Keratinocyte (primary cell): ENCODE results near the gene ANAPC16. TPM values are rescaled to one million over a fixed set of nuclear protein-coding genes. Genes with fewer than 3 reads are reported as not detected.

Source experiments
- DNase-seq: peaks from one replicate; pipeline ENCODE4 v3.0.0-alpha.2; 2011; ENCODE audit warnings: low read depth, missing footprints, low spot score
- FAIRE-seq: peaks from 2 replicates; lab custom pipeline; 2011; peaks lifted over from hg19 to GRCh38; lab: Jason Lieb, UNC
- H2AFZ ChIP-seq: 2 replicates; pipeline ENCODE4 v1.6.0; 2012; ENCODE audit warnings: low read length, control low read depth, inconsistent platforms; ENCODE audit not compliant: control insufficient read depth
- H3K27ac ChIP-seq: 2 replicates; pipeline ENCODE4 v1.5.1; 2011; ENCODE audit warnings: low read length; ENCODE audit not compliant: control insufficient read depth, insufficient read depth
- H3K27me3 ChIP-seq: 3 replicates; pipeline ENCODE4 v1.6.0; 2011; ENCODE audit warnings: low read length; ENCODE audit not compliant: control insufficient read depth, insufficient read depth; ENCODE audit errors: extremely low read depth
- H3K36me3 ChIP-seq, 2 experiments: 2 replicates in 1 of 2; 3 replicates in 1 of 2; pipeline ENCODE4 v1.5.1; 2011; ENCODE audit warnings: low read length in 2 of 2, mild to moderate bottlenecking in 1 of 2; ENCODE audit not compliant: control insufficient read depth in 2 of 2, insufficient read depth in 2 of 2; ENCODE audit errors: extremely low read depth in 1 of 2
- H3K4me1 ChIP-seq: 3 replicates; pipeline ENCODE4 v1.5.1; 2011; ENCODE audit warnings: low read length; ENCODE audit not compliant: control insufficient read depth, insufficient read depth; ENCODE audit errors: extremely low read depth
- H3K4me2 ChIP-seq: 3 replicates; pipeline ENCODE4 v1.6.0; 2011; ENCODE audit warnings: low read depth, low read length; ENCODE audit not compliant: control insufficient read depth, insufficient read depth; ENCODE audit errors: extremely low read depth
- H3K4me3 ChIP-seq, 3 experiments: fragments of 200-600 bp in 1 of 3; sonication (generic) in 1 of 3; 2 replicates in 2 of 3; 3 replicates in 1 of 3; pipeline ENCODE4 v1.5.1; 2011 to 2016; ENCODE audit warnings: low read length in 3 of 3, mild to moderate bottlenecking in 3 of 3, control low read depth in 2 of 3, inconsistent platforms in 1 of 3, low read depth in 1 of 3, mixed read lengths in 1 of 3, mixed run types in 1 of 3, moderate library complexity in 1 of 3; ENCODE audit not compliant: control insufficient read depth in 2 of 3, insufficient read depth in 2 of 3; ENCODE audit errors: extremely low read depth in 1 of 3
- H3K79me2 ChIP-seq: 2 replicates; pipeline ENCODE4 v1.6.0; 2012; ENCODE audit warnings: low read length; ENCODE audit not compliant: control insufficient read depth, insufficient read depth
- H3K9ac ChIP-seq: 3 replicates; pipeline ENCODE4 v1.6.0; 2011; ENCODE audit warnings: low read length; ENCODE audit not compliant: control insufficient read depth, insufficient read depth; ENCODE audit errors: extremely low read depth
- H3K9me1 ChIP-seq: 3 replicates; pipeline ENCODE4 v1.6.0; 2011; ENCODE audit warnings: low read length; ENCODE audit not compliant: control insufficient read depth, insufficient read depth; ENCODE audit errors: extremely low read depth
- H3K9me3 ChIP-seq: 2 replicates; pipeline ENCODE4 v1.5.1; 2012; ENCODE audit warnings: low read depth, low read length; ENCODE audit not compliant: control insufficient read depth
- H4K20me1 ChIP-seq: 3 replicates; pipeline ENCODE4 v1.6.0; 2011; ENCODE audit warnings: low read length; ENCODE audit not compliant: control insufficient read depth, insufficient read depth; ENCODE audit errors: extremely low read depth
- CTCF ChIP-seq, 3 experiments: IDR thresholded peaks in 1 of 3; conservative IDR thresholded peaks in 1 of 3; optimal IDR thresholded peaks in 1 of 3; 2 replicates in 2 of 3; 3 replicates in 1 of 3; pipeline versions ENCODE3 to v1.5.1; 2011; ENCODE audit warnings: low read length in 3 of 3, mild to moderate bottlenecking in 3 of 3, moderate library complexity in 2 of 3, control low read depth in 1 of 3, inconsistent platforms in 1 of 3; ENCODE audit not compliant: insufficient read depth in 2 of 3; ENCODE audit errors: extremely low read depth in 1 of 3
- EZH2 ChIP-seq: IDR thresholded peaks from one replicate; pipeline ENCODE4 v1.6.1; 2012; ENCODE audit warnings: inconsistent platforms, mild to moderate bottlenecking, low read length, moderate library complexity
- dilution Hi-C: fragments of 300-500 bp; cut with MboI; formaldehyde crosslinking; loops from one replicate; pipeline ENCODE4 v1.7.0; 2020; ENCODE audit warnings: low sequenced_read_pairs; ENCODE audit not compliant: extremely low pct_ligation_motif_present
- polyA plus RNA-seq, 5 experiments: library from polyadenylated mRNA; depleted of rRNA in 3 of 5; stranded (reverse) in 3 of 5; stranded (forward) in 1 of 5; unstranded in 1 of 5; fragments of >200 nt; gene quantifications; 1 replicate in 1 of 5; 2 replicates in 3 of 5; 3 replicates in 1 of 5; pipeline versions ENCODE4 v1.2.1 to v1.2.3, GENCODE V29; 2011 to 2012; ENCODE audit warnings: missing spikeins in 2 of 5, low read depth in 1 of 5, low replicate concordance in 1 of 5
- small RNA-seq, 3 experiments: library from RNA; depleted of rRNA; stranded (forward); fragments of <200 nt; gene quantifications; one replicate each; pipeline ENCODE3, GENCODE V24; 2012; ENCODE audit warnings: low read depth in 3 of 3, low replicate concordance in 1 of 3; ENCODE audit not compliant: insufficient read length in 3 of 3

The ANAPC16 gene
- polyA plus RNA-seq, 1 donor (not counting 4 experiments of a cell fraction or from before 2014, with no cell fraction given) = 93.9 TPM

- H3K27me3 ChIP-seq = no peaks in the 10 kb centered on the region
- H4K20me1 ChIP-seq = no peaks in the 10 kb centered on the region
- H3K27ac ChIP-seq = no peak overlapping the region
- no peak for DNase-seq
- no peak overlapping the region for H3K4me2 ChIP-seq
- H3K4me1 ChIP-seq = peaks cover 8% of the 10 kb centered on the region
- H2AFZ ChIP-seq = no peak overlapping the region
- no peak for FAIRE-seq
- no peaks in the 10 kb centered on the region for H3K9me3 ChIP-seq
- H3K4me3 ChIP-seq = no peak overlapping the region
- no peaks in the 10 kb centered on the region for H3K79me2 ChIP-seq
- no peak overlapping the region for H3K9ac ChIP-seq
- no peaks in the 10 kb centered on the region for H3K36me3 ChIP-seq
- TF ChIP-seq EZH2 (no peak), CTCF (optimal IDR thresholded peaks at IDR 0.05 in 1 of 3, IDR thresholded peaks at IDR 0.05 in 1 of 3, conservative IDR thresholded peaks at IDR 0.05 in 1 of 3; ENCODE audit: extremely low read depth in 1 of 3, insufficient read depth in 2 of 3, low read length in 3 of 3) (no peak)
- no peaks in the 10 kb centered on the region for H3K9me1 ChIP-seq
- dilution Hi-C loops = no loop called here
Observed at GRCh38 chr10:72283131-72283530, 67.3 kb downstream of the ANAPC16 start.

Small RNA genes lying within 50 kb of the gene (small RNA-seq; reads per million reads assigned to genes)
- gene RF00019 (0 reads per million in 3 experiments), gene RF00340 (0 reads per million in 3 experiments)

Other genes with a start within 250 kb of the ANAPC16 start
- gene SPOCK2, start 127.5 kb upstream of the ANAPC16 start, polyA plus RNA-seq = 0.03 to 0.18 TPM (median 0.14 TPM) in 3 replicates
- gene ASCC1, start 264 bp downstream of the ANAPC16 start, polyA plus RNA-seq = 21.3 to 32.9 TPM (median 31.9 TPM) in 3 replicates
- gene DDIT4, start 57.9 kb downstream of the ANAPC16 start, polyA plus RNA-seq = 153 to 289 TPM (median 248 TPM) in 3 replicates
- gene DNAJB12, start 138.9 kb downstream of the ANAPC16 start, polyA plus RNA-seq = 11.5 to 19.3 TPM (median 12.0 TPM) in 3 replicates